PC-3 (cell line): ENCODE data around the gene CRTC1. TPM values are rescaled to one million over a fixed set of nuclear protein-coding genes. Genes with fewer than 3 reads are reported as not detected.

Source experiments
- ATAC-seq: fragments of 200-7000 bp; cut with Tn5 transposase; 2 replicates; pipeline ENCODE4 v1.9.1; 2020; ENCODE audit warnings: mild to moderate bottlenecking, moderate library complexity
- BruUV-seq: library from RNA; stranded (reverse); fragments of 400-500 nt; replicated peaks from 2 replicates; lab custom pipeline; 2021; lab: Mats Ljungman, UMichigan
- CTCF ChIA-PET: fragments of 300-600 bp; sonication (Branson Sonifier 250); formaldehyde crosslinking; loops from one replicate; lab custom pipeline; 2022; ENCODE audit warnings: antibody characterized with exemption; lab: Charles Lee
- POLR2A ChIA-PET: fragments of 300-600 bp; sonication (Branson Sonifier 250); formaldehyde crosslinking; loops from one replicate; lab custom pipeline; 2022; ENCODE audit warnings: antibody characterized with exemption; ENCODE audit not compliant: unreplicated experiment; lab: Charles Lee
- DNase-seq: peaks from one replicate; pipeline ENCODE4 v3.0.0-alpha.2; 2015
- H2AFZ ChIP-seq: fragments of 300-600 bp; sonication (generic); 2 replicates; pipeline ENCODE4 v1.6.0; 2016; ENCODE audit warnings: antibody characterized with exemption, low read length
- H3F3A ChIP-seq: fragments of 300-600 bp; sonication (generic); one replicate; pipeline ENCODE4 v1.6.0; 2017; ENCODE audit warnings: antibody characterized with exemption, low read length, control low read depth, mild to moderate bottlenecking; ENCODE audit not compliant: unreplicated experiment
- H3K27ac ChIP-seq: fragments of 300-600 bp; sonication (generic); 2 replicates; pipeline ENCODE4 v1.5.1; 2016; ENCODE audit warnings: mild to moderate bottlenecking, low read length
- H3K27me3 ChIP-seq: fragments of 300-600 bp; sonication (generic); 2 replicates; pipeline ENCODE4 v1.6.1; 2016; ENCODE audit warnings: low read length, mixed read lengths
- H3K36me3 ChIP-seq: fragments of 300-600 bp; sonication (generic); 2 replicates; pipeline ENCODE4 v1.6.1; 2016; ENCODE audit warnings: low read depth, mixed run types, low read length, mixed read lengths
- H3K4me1 ChIP-seq: fragments of 300-600 bp; sonication (generic); 2 replicates; pipeline ENCODE4 v1.5.1; 2016; ENCODE audit warnings: low read length; ENCODE audit not compliant: insufficient read depth
- H3K4me2 ChIP-seq: fragments of 300-600 bp; sonication (generic); 2 replicates; pipeline ENCODE4 v1.6.0; 2016; ENCODE audit warnings: low read length
- H3K4me3 ChIP-seq: fragments of 300-600 bp; sonication (generic); 2 replicates; pipeline ENCODE4 v1.5.1; 2016; ENCODE audit warnings: mild to moderate bottlenecking, low read length, mixed read lengths
- H3K79me2 ChIP-seq: fragments of 300-600 bp; sonication (generic); 2 replicates; pipeline ENCODE4 v1.6.1; 2017; ENCODE audit warnings: low read length, mixed read lengths
- H3K9ac ChIP-seq: fragments of 300-600 bp; sonication (generic); 2 replicates; pipeline ENCODE4 v1.6.0; 2016; ENCODE audit warnings: mild to moderate bottlenecking, low read length
- H3K9me2 ChIP-seq: fragments of 300-600 bp; sonication (generic); replicated peaks from 2 replicates; pipeline ENCODE4 v1.6.1; 2016; ENCODE audit warnings: mixed run types, low read length, mixed read lengths
- H3K9me3 ChIP-seq: fragments of 300-600 bp; sonication (generic); 2 replicates; pipeline ENCODE4 v1.6.1; 2016; ENCODE audit warnings: low read length, mixed read lengths
- H4K20me1 ChIP-seq: fragments of 300-600 bp; sonication (generic); 2 replicates; pipeline ENCODE4 v1.6.1; 2016; ENCODE audit warnings: low read length, mixed read lengths
- CTCF ChIP-seq: fragments of 300-600 bp; sonication (generic); conservative IDR thresholded peaks from 2 replicates; pipeline ENCODE4 v1.5.1; 2017; ENCODE audit warnings: antibody characterized with exemption, low read depth, mild to moderate bottlenecking, low read length
- EZH2 ChIP-seq: fragments of 300-600 bp; sonication (generic); IDR thresholded peaks from one replicate; pipeline ENCODE4 v1.6.1; 2017; ENCODE audit warnings: antibody characterized with exemption, mild to moderate bottlenecking, low read length; ENCODE audit not compliant: unreplicated experiment
- EZH2phosphoT487 ChIP-seq: fragments of 300-600 bp; sonication (generic); IDR thresholded peaks from 2 replicates; pipeline ENCODE4 v1.6.1; 2018; ENCODE audit warnings: mild to moderate bottlenecking, antibody characterized with exemption, low read length, borderline replicate concordance
- intact Hi-C: fragments of 100-400 bp; cut with micrococcal nuclease; formaldehyde crosslinking; loops from 2 replicates; pipeline ENCODE4 v1.9.0; 2023
- total RNA-seq: library from RNA; depleted of rRNA; stranded (reverse); fragments of >200 nt; gene quantifications from 2 replicates; pipeline ENCODE4 v1.2.3, GENCODE V29; 2014

Gene CRTC1
- total RNA-seq, 1 experiment from 2014 or later: 6.7 TPM

DNA sequence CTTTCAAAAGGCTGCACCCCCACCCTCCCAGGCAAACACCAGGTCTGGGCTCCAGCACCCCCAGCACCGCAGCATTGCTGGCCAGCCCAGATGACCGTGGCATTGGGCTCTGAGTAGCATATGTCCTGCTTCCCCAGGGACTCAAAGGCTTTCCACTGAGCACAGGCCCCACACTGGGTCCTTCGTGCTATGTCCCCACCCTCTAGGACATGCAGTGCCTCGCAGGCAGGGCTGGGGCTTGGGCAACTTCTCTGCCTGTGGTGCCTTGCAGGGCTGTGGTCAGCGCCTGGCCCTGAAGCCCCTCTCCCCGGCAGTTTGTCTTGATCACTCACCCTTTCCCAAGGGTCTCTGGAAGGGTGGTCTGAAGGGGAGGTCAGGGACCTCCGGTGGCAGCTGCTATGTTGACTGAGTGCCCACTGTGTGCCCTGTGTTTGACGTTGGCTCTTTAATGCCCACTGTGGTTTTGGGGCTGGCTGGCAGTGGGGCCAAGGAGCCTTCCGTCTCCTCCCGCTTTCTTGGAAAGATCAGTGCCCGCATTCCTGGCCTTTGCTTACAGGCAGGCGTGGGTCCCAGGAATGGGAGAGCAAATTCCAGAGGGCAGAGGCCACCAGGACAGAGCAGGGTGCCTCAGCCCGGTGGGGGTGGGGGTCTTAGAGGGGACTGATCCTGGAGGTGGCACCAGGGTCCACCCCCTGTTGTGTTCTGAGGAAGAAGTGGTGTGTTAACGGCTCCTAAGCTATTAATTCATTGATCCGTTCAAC, 20.3 kb upstream of the CRTC1 start:
- H4K20me1 ChIP-seq: no peaks in the 10 kb centered on the region
- H3K9me2 ChIP-seq: no peaks in the 10 kb centered on the region
- H2AFZ ChIP-seq: no peak overlapping the region
- no peaks in the 10 kb centered on the region for H3F3A ChIP-seq
- H3K9ac ChIP-seq: no peak overlapping the region
- intact Hi-C loops: no loop called here
- no peaks in the 10 kb centered on the region for H3K9me3 ChIP-seq
- no peak overlapping the region for H3K27ac ChIP-seq
- POLR2A ChIA-PET: no interaction called here
- no peaks in the 10 kb centered on the region for H3K27me3 ChIP-seq
- BruUV-seq: no TSS peak
- H3K4me1 ChIP-seq: no peaks in the 10 kb centered on the region
- TF ChIP-seq EZH2phosphoT487 (no peak), EZH2 (no peak), CTCF (no peak)
- no peaks in the 10 kb centered on the region for H3K36me3 ChIP-seq
- H3K4me2 ChIP-seq: no peak overlapping the region
- DNase-seq: no peak
- CTCF ChIA-PET: no interaction called here
- H3K79me2 ChIP-seq: no peaks in the 10 kb centered on the region
- ATAC-seq: no peak
- H3K4me3 ChIP-seq: no peak overlapping the region

GRCh38 chr19:18663940-18664530, 19.4 kb upstream of the CRTC1 start:
- no peaks in the 10 kb centered on the region for H3K9me2 ChIP-seq
- H4K20me1 ChIP-seq: no peaks in the 10 kb centered on the region
- no peak overlapping the region for H3K27ac ChIP-seq
- ChIA-PET POLR2A (interaction anchor here (0.7 kb wide), 1 partner anchor 233 kb away, joined by 4 read pairs; no protein-coding TSS in a partner anchor), CTCF (no interaction called here)
- no peak overlapping the region for H3K4me3 ChIP-seq
- no peaks in the 10 kb centered on the region for H3F3A ChIP-seq
- no peaks in the 10 kb centered on the region for H3K79me2 ChIP-seq
- ATAC-seq (no peak), DNase-seq (no peak)
- no TSS peak for BruUV-seq
- no peaks in the 10 kb centered on the region for H3K27me3 ChIP-seq
- TF ChIP-seq EZH2: no peak
- no peak for TF ChIP-seq CTCF
- TF ChIP-seq EZH2phosphoT487: no peak
- H3K36me3 ChIP-seq: no peaks in the 10 kb centered on the region
- H3K4me1 ChIP-seq: no peaks in the 10 kb centered on the region
- no peaks in the 10 kb centered on the region for H3K9me3 ChIP-seq
- H3K4me2 ChIP-seq: no peak overlapping the region
- no peak overlapping the region for H2AFZ ChIP-seq
- no peak overlapping the region for H3K9ac ChIP-seq
- intact Hi-C loops: no loop called here

- ATAC-seq: no peak
- Histone ChIP-seq H3K4me3 (no peak overlapping the region), H3K79me2 (no peaks in the 10 kb centered on the region), H4K20me1 (no peaks in the 10 kb centered on the region), H3F3A (no peaks in the 10 kb centered on the region), H3K4me2 (no peak overlapping the region), H2AFZ (no peak overlapping the region), H3K27ac (no peak overlapping the region), H3K9me3 (no peaks in the 10 kb centered on the region), H3K27me3 (no peaks in the 10 kb centered on the region), H3K4me1 (no peaks in the 10 kb centered on the region), H3K9ac (no peak overlapping the region), H3K9me2 (no peaks in the 10 kb centered on the region), H3K36me3 (no peaks in the 10 kb centered on the region)
- TF ChIP-seq CTCF (no peak), EZH2phosphoT487 (no peak), EZH2 (no peak)
- BruUV-seq: no TSS peak
- DNase-seq: no peak
- intact Hi-C loops: no loop called here
- POLR2A ChIA-PET: no interaction called here
- CTCF ChIA-PET: no interaction called here
Observed at GRCh38 chr19:18665771-18666202, 17.7 kb upstream of the CRTC1 start.
